HG03066 (cell line): ENCODE results near the gene DOCK4.

Experiments used
- ATAC-seq: cut with Tn5 transposase; IDR thresholded peaks from one replicate; pipeline ENCODE4 v1.9.1; 2021; ENCODE audit warnings: low read depth; ENCODE audit not compliant: unreplicated experiment

The DOCK4 gene

DNA sequence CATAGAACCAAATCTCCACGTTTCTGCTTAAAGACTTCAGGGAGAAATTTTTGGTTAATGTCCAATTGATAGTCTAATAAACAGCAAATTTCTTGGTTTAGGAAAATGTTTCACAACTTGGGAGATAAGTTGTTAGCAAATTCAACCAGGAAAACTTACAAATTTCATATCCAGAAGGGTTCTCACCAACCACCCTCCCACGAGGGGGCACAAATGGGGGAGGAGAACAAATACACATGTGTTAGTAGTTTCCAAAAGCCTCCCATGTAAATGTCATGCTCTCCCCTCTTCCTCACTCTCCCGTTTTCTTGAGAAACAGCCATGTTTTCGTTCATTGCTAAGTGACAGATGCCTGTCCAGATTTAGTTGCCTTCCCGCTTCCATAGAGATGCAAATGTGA lies 10.5 kb downstream of the DOCK4 start:
- ATAC-seq: no peak

DNA sequence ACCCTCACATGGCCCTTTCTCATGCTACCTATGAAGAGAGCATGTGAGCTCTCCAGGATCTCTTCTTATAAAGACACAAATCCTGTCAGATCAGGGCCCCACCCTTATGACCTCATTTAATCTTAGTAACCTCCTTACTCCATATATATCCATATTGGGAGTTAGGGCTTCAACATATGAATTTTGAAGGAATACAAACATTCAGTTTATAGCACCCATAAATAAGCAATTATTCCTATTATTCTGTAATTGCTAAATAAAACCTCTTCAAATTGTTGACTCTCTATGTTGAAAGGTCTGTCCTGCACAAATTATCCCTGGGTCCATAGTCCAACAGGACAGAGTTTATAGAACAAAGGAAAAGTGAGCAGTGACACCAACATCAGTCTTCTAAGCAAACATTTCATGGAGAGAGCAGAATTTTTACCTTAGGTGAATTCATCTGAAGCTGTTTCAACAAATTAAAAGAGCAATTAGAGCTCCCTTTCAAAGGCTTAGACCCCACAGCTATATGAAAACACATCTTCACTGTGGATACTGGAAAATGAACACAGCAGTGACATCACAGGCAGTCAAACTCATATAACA lies 12.2 kb downstream of the DOCK4 start:
- ATAC-seq: no peak

DNA sequence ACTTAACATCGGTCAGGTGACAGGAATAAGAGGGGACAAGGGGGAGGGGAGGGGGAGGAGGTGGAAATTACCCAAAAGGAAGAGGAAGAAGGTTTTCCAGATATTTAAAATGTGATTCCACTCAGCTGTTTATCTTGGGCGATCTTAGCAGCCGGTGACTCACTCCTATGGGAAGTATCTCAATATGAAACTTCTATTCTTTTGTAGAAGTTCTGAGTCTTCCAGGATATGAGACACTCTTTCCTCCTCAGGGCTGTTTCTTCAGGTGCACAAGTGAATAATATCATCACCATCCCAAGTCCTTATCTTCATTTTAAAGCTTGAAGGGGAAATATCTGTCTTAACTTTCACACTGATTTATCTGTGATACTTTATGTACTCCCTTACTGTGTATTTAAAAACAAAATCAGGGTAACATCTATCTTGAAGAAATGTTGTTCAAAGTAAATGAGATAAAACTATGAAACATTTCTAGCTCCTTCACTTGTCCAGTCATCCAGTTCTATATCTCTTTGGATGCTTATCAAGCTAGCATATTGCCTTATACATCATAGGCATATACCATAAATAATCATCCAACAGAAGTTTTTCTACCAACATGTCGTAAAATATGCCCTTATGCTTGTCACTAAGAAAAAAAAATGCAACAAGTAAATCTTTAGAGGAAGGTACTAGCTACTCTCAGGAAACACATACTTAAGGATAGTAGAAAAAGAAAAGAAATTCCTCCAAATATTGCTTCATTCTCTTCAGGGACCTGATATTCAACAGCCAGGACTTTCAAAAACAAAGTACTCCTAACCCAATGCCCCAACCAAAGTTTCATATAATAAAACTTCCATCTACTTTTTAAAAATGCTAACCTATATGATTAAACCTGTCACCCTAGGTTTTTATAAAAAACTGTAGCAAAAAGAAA lies 13.7 kb downstream of the DOCK4 start:
- no peak for ATAC-seq

DNA sequence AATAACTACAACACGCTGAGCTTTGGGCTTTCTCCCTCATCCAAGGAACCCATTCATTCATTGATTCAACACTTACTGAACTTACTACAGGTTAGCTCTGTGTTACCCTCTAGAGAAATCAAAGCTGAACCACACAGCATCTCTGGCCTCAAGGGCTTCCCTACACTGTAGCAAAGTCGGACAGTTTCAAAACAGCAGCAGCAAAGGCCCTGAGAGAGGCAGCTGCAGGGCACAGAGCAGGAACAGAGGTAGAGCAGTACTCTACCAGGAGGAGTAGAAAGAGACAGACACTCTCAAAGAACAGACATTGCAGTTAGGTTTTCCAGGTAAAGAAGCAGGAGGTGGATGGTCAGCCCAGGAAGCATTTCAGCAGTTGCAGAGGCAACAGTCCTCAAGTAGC lies 16.1 kb downstream of the DOCK4 start:
- ATAC-seq: no peak

DNA sequence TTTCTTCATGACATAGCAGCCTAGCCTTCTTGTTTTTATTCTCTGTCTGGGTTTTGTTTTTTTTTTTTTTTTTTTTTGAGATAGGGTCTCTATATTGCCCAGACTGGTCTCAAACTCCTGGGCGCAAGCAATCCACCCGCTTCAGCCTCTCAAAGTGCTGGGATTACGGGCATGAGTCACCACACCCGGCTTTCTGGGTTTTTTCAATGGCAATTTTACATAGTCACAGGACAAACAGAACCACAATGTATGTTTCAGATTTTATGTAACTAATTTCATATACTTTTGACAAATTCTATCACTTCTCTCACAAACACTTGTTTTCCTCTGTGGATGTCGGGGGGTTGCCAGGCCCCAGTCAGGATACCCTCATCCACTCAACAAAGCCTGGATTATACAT lies 16.5 kb downstream of the DOCK4 start:
- no peak for ATAC-seq

DNA sequence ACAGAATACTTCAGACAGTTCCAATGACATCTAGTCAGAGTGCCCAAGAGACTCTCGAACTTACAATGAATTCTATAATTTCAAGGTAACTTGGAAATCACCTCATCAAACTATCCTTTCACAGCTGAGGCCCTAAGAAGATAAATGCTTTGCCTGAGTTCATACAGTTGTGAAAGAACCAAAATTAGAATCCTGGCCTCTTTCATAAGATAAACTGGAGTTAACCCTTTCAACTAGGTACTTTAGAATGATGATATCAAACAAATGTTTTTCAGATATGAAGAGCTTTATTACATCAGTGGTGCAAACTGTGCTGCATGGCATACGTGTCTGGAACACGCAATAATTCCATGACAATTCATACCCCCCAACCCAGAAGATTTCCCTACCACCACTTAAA lies 17.9 kb downstream of the DOCK4 start:
- ATAC-seq: no peak

DNA sequence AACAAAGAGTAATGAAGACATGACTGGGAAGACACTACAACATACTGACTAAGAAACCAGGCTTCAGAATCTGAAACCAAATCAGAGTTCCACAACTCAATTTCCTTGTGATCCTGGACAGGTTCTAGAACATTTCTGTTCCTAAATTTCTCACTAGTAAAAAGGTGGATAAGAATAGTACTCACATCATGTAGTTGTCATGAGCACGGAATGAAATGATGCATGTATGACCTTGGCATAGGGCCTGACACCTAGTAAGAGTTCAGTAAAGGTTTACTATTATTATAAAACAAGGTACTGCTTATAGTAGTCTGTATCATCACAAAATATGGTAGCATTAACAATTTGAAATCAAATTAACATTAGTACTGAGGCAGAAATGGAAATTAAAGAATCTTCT lies 19.9 kb downstream of the DOCK4 start:
- ATAC-seq: no peak

DNA sequence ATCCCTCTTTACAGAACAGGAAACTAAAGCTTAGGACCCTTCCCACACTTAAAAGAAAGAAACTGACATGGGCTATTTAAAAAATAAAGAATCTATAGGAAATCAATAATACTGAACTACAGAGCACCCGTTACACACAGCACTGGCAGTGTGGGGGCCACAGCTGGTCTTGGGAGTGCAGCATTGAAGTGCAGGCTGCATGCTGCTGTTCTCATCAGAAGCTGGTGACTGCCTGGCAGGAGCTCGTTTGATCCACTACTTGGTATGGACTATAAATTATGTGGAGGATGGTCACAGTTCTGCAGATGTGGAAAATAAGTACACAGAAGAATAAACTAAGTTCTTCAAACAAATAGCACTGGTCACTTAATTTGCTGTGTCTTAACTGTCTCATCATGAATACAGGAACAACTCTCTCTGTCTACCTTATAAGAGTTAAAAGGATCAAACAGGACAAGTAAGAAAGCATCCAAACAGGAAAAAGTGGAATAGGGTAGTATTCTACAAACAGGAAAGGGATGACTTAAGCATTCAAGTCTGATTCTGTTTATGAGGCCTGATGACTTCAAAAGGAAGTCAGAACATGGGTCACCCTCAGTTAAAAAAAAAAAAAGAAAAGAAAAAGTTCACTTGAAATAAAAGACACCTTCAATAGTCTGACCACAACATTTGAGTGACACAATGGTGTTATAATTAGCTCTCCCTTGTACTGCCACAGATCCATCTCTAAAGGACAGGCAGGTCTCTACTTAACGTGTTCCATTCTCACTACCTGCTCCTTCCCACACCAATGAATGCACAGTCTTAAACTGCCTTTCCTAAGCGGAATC lies 21.0 kb downstream of the DOCK4 start:
- no peak for ATAC-seq

DNA sequence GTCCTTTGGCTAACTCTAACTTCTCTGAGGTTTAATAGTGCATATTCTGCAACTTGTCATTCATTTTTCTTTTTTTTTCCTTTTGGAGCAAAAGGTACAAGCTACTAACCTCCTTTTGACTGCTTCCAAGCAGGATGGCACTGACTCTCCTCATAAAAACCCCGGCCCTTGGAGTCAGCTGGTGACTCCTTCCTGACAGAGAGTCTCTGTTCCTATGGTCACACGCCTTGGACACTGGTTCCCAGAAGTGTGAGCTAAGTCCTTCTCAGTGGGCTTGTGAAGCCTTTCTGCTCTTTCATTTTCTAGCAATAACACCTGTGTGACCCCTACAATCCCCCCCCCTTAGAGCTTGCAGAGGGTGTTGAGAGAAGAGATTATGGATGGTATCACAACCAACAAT lies 21.7 kb downstream of the DOCK4 start:
- ATAC-seq: no peak

DNA sequence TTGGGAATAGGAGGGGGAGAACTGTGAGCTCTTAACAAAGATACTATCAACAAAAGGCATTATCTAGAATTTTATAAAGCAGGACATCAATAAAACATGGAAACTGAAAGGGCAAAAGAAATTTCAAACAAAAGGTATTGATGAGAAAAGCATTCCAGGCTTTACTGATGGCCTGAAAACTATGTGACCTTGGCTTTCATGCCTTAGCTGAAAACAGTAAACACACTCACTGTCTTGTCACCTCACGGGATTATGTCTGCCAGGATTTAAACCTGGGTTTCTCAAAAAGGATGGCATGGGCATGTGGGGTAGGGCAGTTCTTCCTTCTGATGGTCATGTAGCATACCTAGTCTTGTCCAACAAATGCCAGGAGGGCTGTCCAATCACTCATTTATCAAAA lies 22.9 kb downstream of the DOCK4 start:
- ATAC-seq: no peak

DNA sequence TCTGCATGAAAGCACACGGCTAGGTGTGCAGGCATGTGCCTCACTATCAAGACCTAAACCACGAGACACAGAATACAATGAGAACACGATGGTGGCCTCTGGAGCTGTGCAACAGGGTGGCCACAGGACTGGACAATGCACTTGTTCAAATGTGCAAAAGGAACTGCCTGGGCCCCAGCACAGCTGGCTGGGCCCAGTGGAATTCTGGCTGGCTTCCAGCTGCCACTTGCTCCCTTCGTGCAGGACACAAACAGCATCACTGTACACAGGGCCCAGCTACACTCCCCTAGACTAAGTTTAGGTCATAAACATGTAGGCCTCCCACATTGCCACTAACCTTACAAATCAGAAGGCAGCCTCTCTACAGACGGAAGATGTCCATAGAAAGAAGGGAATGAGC lies 23.4 kb downstream of the DOCK4 start:
- ATAC-seq: no peak

DNA sequence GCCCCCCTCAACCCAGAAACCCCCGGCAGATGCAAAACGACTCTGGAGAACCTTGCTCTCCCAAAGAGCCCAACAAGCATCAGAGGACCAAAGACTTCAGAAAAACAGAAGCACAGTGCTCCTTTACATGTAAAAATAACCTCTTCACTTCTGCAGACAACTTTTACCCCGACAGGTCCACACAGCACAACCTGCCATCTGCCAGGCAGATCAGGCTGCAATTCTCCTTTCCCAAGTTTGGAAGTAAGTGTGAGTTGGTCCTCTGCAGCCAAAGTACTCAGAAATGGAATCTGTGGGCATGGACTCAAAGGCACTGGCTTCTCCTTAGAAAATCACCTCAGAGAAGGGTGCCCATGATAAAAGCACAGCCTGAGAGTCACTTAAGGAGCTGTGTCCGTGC lies 26.0 kb downstream of the DOCK4 start:
- ATAC-seq: no peak

DNA sequence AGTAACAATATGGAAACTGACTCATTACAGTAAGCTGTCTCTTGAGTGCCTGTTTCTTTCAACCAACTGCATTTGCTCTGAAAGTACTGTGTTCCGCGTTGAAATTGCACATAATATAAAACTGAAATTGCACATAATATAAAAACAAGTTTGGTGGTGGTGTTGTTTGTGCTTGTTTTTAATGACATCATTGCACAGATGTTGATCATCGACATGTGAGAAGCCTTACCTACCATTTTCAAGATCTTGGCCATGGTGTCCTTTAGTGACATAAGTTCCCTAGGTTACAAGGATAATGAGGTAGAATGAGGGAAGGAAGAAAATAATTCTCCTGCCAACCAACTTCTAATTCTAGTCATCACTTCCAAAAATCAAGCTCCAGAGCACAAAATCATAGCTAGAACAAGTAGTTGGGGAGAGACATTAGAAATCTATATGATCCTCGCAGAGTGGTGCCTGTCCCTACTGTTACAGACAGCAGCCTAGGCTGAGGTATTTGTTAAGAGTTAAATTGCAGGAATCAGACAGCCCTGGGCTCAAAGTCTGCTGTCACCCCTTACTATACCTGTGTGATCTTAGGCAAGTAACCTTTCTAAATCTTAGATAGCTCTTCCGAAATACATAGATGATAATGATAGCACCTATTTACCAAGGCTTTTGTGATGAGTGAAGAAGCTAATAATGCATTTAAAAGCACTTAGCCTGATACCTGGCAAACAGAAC lies 29.3 kb downstream of the DOCK4 start:
- no peak for ATAC-seq

DNA sequence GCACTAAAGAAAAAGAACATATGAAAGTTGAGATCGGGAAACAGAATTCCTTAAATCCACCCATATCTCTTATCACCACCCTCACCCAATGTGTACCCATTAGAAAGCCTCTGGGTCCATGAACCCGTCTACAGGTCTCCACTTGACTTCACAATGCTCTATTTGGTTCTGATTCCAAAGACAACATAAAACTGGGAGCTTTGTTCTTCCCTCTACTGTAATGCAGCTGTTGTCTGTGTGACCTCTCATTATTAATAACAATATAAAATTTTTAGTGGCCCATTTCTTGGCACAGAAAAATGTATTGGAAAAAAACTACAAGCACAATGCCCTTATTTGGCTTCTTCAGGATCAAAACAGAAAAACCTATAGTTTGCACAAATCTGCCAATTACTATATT lies 30.0 kb downstream of the DOCK4 start:
- no peak for ATAC-seq

DNA sequence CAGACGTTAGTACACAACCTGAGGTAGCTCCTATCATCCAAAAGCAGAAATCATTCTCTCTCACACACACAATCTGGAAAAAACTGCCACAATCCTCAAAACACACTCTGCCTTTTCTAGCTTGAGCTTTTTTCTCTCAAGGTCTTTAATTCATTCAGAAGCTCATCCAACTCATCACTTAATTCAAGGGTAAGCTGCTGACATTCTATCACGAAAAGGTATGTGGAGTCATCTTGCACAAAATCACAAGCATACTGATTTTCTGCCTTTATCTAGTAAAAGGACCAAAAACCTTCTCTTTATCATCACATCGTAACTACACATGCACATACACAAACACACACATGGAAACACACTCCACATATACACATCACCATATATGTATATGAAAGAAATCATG lies 32.0 kb downstream of the DOCK4 start:
- ATAC-seq: no peak

DNA sequence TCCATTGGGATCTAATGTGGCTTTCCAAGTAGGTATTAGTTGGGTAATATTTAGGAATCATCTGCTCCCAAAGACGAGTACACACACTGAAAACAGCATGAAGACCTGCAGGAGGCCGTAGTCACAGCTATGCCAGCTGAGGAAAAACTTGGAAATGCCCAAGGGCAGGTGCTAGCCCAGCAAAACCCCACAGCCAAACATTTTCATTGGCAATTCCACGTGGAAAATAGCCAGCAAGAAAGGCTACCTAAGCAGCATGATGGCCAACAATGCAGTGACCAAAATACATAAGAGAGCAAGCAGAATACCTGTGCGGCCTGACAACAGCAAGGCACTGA lies 32.7 kb downstream of the DOCK4 start:
- ATAC-seq: no peak

DNA sequence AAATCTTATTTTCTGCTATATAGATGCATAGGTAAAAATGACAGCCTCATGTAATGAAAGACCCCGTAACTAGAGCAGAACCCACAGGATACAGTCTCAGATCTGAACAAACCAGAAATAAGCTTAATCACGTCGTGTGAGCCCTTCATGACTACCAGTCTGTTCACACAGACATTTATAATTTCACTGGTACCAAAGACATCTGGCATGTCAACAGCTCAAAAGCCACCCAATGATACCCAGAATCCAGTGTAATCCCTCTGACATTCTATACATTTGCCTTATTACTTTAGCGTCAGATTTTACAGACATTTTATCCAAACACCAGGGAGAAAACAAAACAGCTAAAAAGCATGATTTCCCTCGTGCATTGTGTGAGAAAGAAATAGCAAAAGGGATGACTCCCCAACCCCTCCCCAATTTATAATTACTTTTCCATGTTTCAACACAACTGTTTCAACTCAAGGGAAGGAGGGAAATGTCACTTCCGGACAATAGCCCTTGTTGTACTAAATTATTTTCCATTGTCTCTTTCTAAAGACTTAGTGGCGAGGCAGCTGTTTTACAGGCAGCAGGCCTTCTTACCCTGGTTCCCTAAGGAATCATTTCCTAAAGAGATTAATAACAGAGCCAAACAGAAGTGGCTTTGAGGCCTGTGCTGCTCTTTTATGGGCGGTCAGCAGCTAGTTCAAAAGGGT lies 33.2 kb downstream of the DOCK4 start:
- ATAC-seq: no peak

DNA sequence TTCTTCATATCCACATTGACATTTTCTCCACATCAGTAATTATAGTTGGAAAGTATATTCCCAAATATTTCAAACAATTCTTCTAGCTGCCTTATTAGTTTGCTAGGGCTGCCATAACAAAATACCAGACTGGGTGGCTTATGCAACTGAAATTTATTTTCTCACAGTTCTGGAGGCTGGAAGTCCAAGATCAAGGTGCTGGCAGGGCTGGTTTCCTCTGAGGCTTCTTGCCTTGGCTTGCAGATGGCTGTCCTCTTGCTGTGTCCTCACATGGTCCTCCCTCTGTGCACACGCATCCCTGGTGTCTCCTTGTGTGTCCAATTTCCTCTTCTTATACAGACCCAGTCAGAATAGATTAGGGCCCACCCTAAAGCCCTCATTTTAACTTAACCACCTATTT lies 34.5 kb downstream of the DOCK4 start:
- no peak for ATAC-seq

DNA sequence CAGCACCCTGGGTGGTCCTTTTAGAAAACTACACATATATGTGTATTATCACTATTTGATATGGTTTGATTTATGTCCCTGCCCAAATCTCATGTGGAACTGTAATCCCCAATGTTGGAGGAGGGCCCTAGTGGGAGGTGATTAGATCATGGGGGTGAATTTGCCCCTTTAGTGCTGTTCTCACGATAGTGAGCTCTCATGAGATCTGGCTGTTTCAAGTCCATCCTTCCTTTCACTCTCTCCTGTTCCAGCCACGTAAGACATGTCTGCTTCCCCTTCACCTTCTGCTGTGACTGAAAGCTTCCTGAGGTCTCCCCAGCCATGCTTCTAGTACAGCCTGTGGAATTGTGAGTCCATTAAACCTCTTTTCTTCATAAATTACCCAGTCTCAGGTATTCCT lies 37.3 kb downstream of the DOCK4 start:
- ATAC-seq: no peak

DNA sequence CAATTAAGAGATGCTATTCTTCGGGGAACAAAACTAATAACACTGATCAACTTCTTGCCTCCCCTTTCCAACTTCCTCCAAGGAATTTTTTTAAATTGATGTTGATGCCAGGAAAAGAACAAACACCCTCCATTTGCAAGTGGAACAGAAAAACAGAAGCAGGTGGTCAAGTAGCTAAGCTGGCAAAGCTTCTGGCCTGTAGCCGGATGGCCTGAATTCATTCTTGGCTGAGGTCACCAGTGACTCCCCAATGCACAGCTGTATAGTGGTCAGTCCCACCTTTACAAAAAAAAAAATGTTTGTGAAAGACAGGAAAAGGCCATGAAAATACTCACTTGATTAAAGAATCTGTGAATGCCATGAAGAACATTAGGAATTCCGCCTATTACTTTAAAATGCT lies 39.1 kb downstream of the DOCK4 start:
- ATAC-seq: no peak
